Calu3 (cell line): ENCODE results near the gene FGF9. TPM values are rescaled to one million over a fixed set of nuclear protein-coding genes. Genes with fewer than 3 reads are reported as not detected.

Experiments
- BruUV-seq: library from RNA; stranded (reverse); fragments of 400-500 nt; replicated peaks from 2 replicates; lab custom pipeline; 2021; lab: Mats Ljungman, UMichigan
- CTCF ChIA-PET: fragments of 300-600 bp; sonication (Branson Sonifier 250); formaldehyde crosslinking; loops from one replicate; lab custom pipeline; 2022; ENCODE audit warnings: antibody characterized with exemption; lab: Charles Lee
- DNase-seq: peaks from one replicate; pipeline ENCODE4 v3.0.0; 2022
- H3K27ac Mint-ChIP-seq: one replicate; pipeline ENCODE4 v1.8.0; 2022; ENCODE audit warnings: mixed read lengths; ENCODE audit not compliant: unreplicated experiment
- H3K27me3 Mint-ChIP-seq: one replicate; pipeline ENCODE4 v1.8.0; 2022; ENCODE audit warnings: mixed read lengths; ENCODE audit not compliant: unreplicated experiment
- H3K36me3 Mint-ChIP-seq: one replicate; pipeline ENCODE4 v1.8.0; 2022; ENCODE audit warnings: mild to moderate bottlenecking, moderate library complexity, mixed read lengths; ENCODE audit not compliant: insufficient read depth, unreplicated experiment
- H3K4me1 Mint-ChIP-seq: one replicate; pipeline ENCODE4 v1.8.0; 2022; ENCODE audit warnings: mild to moderate bottlenecking, low read depth, mixed read lengths; ENCODE audit not compliant: unreplicated experiment
- H3K4me3 Mint-ChIP-seq: one replicate; pipeline ENCODE4 v1.8.0; 2022; ENCODE audit warnings: mild to moderate bottlenecking, low read depth, moderate library complexity, mixed read lengths; ENCODE audit not compliant: unreplicated experiment
- H3K9me3 Mint-ChIP-seq: one replicate; pipeline ENCODE4 v1.8.0; 2022; ENCODE audit warnings: low read depth, mixed read lengths; ENCODE audit not compliant: unreplicated experiment
- CTCF ChIP-seq: fragments of 200-600 bp; IDR thresholded peaks from one replicate; pipeline ENCODE4 v1.8.0; 2022; ENCODE audit warnings: antibody characterized with exemption; ENCODE audit not compliant: unreplicated experiment
- intact Hi-C: fragments of 100-400 bp; cut with micrococcal nuclease; formaldehyde crosslinking; loops from one replicate; pipeline ENCODE4 v1.10.0; 2022; ENCODE audit not compliant: unreplicated experiment
- total RNA-seq: library from RNA; stranded (reverse); gene quantifications from 2 replicates; pipeline ENCODE4 v1.2.3, GENCODE V29; 2022

FGF9 gene
- total RNA-seq, 1 experiment from 2014 or later: not detected

GRCh38 chr13:21736926-21737325, 66.1 kb downstream of the FGF9 start:
- Mint-ChIP-seq H3K27ac (no peak overlapping the region), H3K27me3 (no peaks in the 10 kb centered on the region), H3K4me1 (no peaks in the 10 kb centered on the region), H3K4me3 (no peak overlapping the region), H3K36me3 (no peaks in the 10 kb centered on the region), H3K9me3 (no peaks in the 10 kb centered on the region)
- CTCF ChIA-PET: no interaction called here
- intact Hi-C loops: no loop called here
- DNase-seq: no peak
- no peak for TF ChIP-seq CTCF
- BruUV-seq: no TSS peak

- no TSS peak for BruUV-seq
Measured at GRCh38 chr13:21738630-21739029, 67.8 kb downstream of the FGF9 start.

DNA sequence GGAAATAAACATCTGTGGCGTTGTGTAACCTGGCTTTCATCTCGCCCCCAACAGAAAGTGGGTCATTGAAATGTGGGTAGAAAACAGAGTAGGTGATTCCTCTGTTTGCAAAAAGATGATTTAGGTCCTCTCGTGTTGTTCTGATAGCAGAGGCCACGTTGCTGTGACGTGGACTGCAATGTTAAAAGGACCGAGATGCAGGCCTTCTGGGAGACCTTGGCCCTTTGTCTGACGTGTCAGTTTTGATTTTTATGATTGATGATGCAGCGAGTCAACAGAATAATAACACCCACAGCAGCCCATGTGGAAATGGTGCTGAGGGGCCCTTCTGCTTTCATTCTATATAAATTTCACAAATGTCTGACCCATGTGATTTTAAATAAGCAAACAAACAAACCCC, 68.9 kb downstream of the FGF9 start:
- no peak for DNase-seq
- Mint-ChIP-seq H3K27me3 (no peaks in the 10 kb centered on the region), H3K9me3 (no peaks in the 10 kb centered on the region), H3K4me1 (no peaks in the 10 kb centered on the region), H3K27ac (no peak overlapping the region), H3K36me3 (no peaks in the 10 kb centered on the region), H3K4me3 (no peak overlapping the region)
- CTCF ChIA-PET: no interaction called here
- intact Hi-C loops: no loop called here
- TF ChIP-seq CTCF: no peak
- BruUV-seq: no TSS peak

More at GRCh38 chr13:21738630-21739029, 67.8 kb downstream of the FGF9 start:
- no peak overlapping the region for H3K4me3 Mint-ChIP-seq
- no peaks in the 10 kb centered on the region for H3K36me3 Mint-ChIP-seq
- no peaks in the 10 kb centered on the region for H3K4me1 Mint-ChIP-seq
- no peak for DNase-seq
- H3K27ac Mint-ChIP-seq: no peak overlapping the region
- intact Hi-C loops: no loop called here
- CTCF ChIA-PET: no interaction called here
- no peaks in the 10 kb centered on the region for H3K27me3 Mint-ChIP-seq
- no peaks in the 10 kb centered on the region for H3K9me3 Mint-ChIP-seq
- no peak for TF ChIP-seq CTCF

- H3K27me3 Mint-ChIP-seq: no peaks in the 10 kb centered on the region
- H3K9me3 Mint-ChIP-seq: no peaks in the 10 kb centered on the region
- intact Hi-C loops: no loop called here
Measured at GRCh38 chr13:21741396-21741979, 70.6 kb downstream of the FGF9 start.

More at GRCh38 chr13:21741396-21741979, 70.6 kb downstream of the FGF9 start:
- H3K36me3 Mint-ChIP-seq: no peaks in the 10 kb centered on the region
- no peak overlapping the region for H3K4me3 Mint-ChIP-seq
- CTCF ChIA-PET: no interaction called here
- no peaks in the 10 kb centered on the region for H3K4me1 Mint-ChIP-seq
- DNase-seq: no peak
- no TSS peak for BruUV-seq
- H3K27ac Mint-ChIP-seq: no peak overlapping the region
- TF ChIP-seq CTCF: no peak
